GM12872 (cell line): ENCODE data around the gene EIPR1.

Experiments
- CTCF ChIP-seq: IDR thresholded peaks from 3 replicates; pipeline ENCODE4 v1.5.1; 2011; ENCODE audit warnings: low read depth, mild to moderate bottlenecking, low read length, moderate library complexity; ENCODE audit not compliant: insufficient read depth

EIPR1 gene

GRCh38 chr2:3285901-3286645 lies 91.5 kb downstream of the EIPR1 start:
- no peak for TF ChIP-seq CTCF

DNA sequence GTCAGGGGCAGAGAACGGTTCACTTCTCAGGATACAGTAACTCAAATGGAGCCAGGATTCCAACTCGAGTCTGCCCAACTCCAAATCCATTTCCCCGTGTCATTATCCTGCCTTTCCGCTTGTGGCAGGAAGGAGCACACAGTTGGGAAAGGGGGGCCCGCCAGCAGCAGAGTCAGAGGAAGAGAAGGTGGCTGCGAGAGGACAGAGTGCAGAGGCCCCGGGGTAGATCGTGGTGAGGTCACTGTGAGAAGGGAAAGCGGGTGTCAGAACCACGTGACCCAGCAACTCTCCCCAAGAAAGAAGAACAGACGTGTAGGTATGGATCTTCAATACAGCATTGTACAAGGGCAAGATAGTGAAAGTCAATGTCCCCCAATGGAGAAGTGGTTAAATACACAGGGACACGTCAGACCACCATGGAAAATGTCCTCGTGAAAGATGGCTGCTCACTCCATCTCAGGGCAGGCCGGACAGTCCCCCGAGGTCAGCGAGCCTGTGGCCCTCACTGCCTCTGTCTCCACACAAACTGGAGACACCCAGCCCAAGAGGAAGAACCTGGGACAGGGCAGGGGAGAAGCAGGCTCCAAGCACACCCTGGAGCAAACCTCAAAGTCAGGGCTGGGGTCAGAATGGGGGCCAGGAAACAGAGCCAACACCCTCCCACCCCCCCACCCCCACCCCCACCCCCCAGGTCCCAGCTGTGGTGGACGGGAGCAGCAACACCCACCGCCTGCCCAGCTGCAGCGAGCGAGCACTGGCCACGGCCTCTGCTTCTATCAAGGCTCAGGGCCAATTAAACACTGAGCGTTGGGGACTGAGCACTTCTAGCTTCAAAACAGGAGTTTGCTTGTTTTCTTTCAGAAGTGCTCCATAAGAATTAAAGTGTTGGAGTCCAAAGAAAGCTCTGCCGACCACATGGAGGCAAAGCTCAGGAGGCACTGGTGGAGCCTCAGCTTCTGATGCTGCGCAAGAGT lies 92.7 kb downstream of the EIPR1 start:
- TF ChIP-seq CTCF, result no peak

DNA sequence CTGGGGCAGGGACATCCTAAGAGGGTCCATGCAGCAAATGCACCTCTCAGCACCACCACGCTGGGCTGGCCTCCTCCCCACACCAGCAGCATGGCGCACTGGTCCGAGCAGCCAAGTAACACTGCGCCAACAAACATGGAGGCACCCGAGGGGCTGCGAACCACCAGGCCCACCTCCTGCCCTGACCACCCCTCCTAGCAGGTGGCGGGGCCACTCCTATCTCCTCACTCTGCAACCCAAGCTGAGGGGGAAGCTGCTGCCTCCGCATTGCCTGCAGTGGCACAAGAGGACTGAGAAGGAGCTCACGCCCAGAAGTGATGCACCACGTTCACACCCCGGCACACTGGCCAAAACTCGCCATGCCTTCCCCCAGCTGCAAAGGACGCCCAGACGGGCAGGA lies 94.4 kb downstream of the EIPR1 start:
- no peak for TF ChIP-seq CTCF

GRCh38 chr2:3282056-3282998 lies 95.3 kb downstream of the EIPR1 start:
- TF ChIP-seq CTCF, result no peak

DNA sequence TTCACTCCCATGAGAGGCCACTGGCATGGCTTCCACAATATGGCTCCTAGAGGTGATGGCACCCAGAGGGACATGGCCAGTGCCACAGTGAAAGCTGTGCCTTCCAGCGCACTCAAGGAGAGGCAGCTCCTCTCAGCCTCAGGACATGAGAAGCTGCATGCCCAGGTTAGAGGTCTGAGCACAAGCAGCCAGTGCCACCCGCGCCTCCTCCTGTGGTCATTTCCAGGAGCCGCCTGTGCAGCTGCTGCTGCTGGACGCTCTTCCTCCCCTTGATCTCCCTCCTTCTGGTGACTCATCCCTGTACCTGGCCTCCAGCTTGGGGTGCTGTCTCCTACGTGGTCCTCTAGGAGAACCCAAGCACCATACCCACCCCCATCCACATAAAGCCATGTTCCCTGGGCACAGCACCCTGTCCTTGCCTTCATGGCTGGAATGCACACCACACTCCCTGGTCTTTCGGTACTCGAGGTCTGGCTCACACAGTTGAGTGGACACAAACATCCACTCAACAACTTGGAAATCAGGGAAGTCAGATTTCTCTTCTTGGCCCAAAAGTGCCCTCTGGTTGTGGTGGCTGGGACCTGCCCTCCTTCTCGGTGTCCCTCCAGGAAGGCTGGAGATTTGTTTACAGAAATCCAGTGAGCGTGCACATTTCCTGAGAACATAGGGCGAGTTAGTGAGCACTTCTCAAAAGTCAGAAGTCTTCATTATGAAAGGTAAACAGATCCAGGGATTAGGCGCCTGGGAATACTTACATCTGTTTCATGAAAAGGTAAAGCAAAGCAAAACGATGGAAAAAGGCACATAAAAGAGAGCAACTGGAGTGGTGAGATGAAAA lies 96.7 kb downstream of the EIPR1 start:
- no peak for TF ChIP-seq CTCF

GRCh38 chr2:3280197-3280596 lies 97.4 kb downstream of the EIPR1 start:
- TF ChIP-seq CTCF, result no peak
